Measurements from ENCODE around the gene SEC22A. TPM values are rescaled to one million over a fixed set of nuclear protein-coding genes. Genes with fewer than 3 reads are reported as not detected.

Gene SEC22A
- total and polyA plus RNA-seq, 10 of the 15 experiments (the other 5 are each of a cell fraction or from before 2014, with no cell fraction given), result 19.3 to 70.3 (median 36.7) TPM

- Histone ChIP-seq H3K79me2 (ENCODE audit: control insufficient read depth, insufficient read depth, low read length) (no peaks in the 10 kb centered on the region), H3K4me3 (no peak overlapping the region), H3K36me3 (ENCODE audit: control insufficient read depth in 2 of 2, insufficient read depth in 2 of 2, low read length in 1 of 2) (no peaks in the 10 kb centered on the region), H4K20me1 (ENCODE audit: control insufficient read depth, insufficient read depth) (no peaks in the 10 kb centered on the region), H3K27ac (ENCODE audit: control insufficient read depth, insufficient read depth) (no peak overlapping the region), H3K4me1 (ENCODE audit: control insufficient read depth, insufficient read depth, low read length) (no peaks in the 10 kb centered on the region), H2AFZ (ENCODE audit: control insufficient read depth, low read depth, low read length) (no peak overlapping the region), H3K4me2 (ENCODE audit: control insufficient read depth, insufficient read depth) (no peak overlapping the region), H3K9ac (ENCODE audit: control insufficient read depth, insufficient read depth, low read length) (no peak overlapping the region), H3K27me3 (replicated peaks in 1 of 2; ENCODE audit: control insufficient read depth in 2 of 2, insufficient read depth in 2 of 2, low read length in 1 of 2) (no peaks in the 10 kb centered on the region; a peak in 1 of 4 replicates), H3K9me3 (replicated peaks; ENCODE audit: control insufficient read depth, insufficient read depth, low read length) (no peaks in the 10 kb centered on the region)
- ChIA-PET CTCF (interaction anchor here (0.7 kb wide), 1 partner anchor 1753 kb away, joined by 4 read pairs; the partner anchor contains the start of gene POLQ), POLR2A (no interaction called here), SMC1A (ENCODE audit: uncharacterized antibody, unreplicated experiment) (no interaction called here), RAD21 (ENCODE audit: unreplicated experiment) (no interaction called here)
- FAIRE-seq (no peak), DNase-seq (ENCODE audit: low read depth, low spot score) (no peak), ATAC-seq (no peak)
- BruUV-seq (replicated peaks), result no TSS peak
- intact Hi-C loops (cut with micrococcal nuclease; ENCODE audit: unreplicated experiment) (no loop called here), in situ Hi-C loops (cut with MboI) (no loop called here)
- WGBS (ENCODE audit: insufficient coverage, insufficient replicate concordance, low lambda C conversion rate, missing lambda C conversion rate), result 57% methylated on average over 5 of the region's 5 CpGs
- TF ChIP-seq IKZF2 (IDR thresholded peaks at IDR 0.05), result no peak
- no peak for TF ChIP-seq ASH2L (IDR thresholded peaks at IDR 0.05; ENCODE audit: borderline replicate concordance, low read depth)
- TF ChIP-seq CBX3 (IDR thresholded peaks at IDR 0.05; ENCODE audit: borderline replicate concordance, low read depth), result no peak
- TF ChIP-seq RAD21 (IDR thresholded peaks at IDR 0.05; ENCODE audit: insufficient read depth, low read depth, low read length), result no peak
- TF ChIP-seq, protein P1, sequence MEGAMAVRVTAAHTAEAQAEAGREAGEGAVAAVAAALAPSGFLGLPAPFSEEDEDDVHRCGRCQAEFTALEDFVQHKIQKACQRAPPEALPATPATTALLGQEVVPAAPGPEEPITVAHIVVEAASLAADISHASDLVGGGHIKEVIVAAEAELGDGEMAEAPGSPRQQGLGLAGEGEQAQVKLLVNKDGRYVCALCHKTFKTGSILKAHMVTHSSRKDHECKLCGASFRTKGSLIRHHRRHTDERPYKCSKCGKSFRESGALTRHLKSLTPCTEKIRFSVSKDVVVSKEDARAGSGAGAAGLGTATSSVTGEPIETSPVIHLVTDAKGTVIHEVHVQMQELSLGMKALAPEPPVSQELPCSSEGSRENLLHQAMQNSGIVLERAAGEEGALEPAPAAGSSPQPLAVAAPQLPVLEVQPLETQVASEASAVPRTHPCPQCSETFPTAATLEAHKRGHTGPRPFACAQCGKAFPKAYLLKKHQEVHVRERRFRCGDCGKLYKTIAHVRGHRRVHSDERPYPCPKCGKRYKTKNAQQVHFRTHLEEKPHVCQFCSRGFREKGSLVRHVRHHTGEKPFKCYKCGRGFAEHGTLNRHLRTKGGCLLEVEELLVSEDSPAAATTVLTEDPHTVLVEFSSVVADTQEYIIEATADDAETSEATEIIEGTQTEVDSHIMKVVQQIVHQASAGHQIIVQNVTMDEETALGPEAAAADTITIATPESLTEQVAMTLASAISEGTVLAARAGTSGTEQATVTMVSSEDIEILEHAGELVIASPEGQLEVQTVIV (IDR thresholded peaks at IDR 0.05; ENCODE audit: borderline replicate concordance, partially characterized antibody), result no peak
- TF ChIP-seq NR2F1 (conservative IDR thresholded peaks at IDR 0.05), result no peak
- TF ChIP-seq ZNF622 (IDR thresholded peaks at IDR 0.05), result no peak
- no peak for TF ChIP-seq ZNF24 (IDR thresholded peaks at IDR 0.05)
Measured at GRCh38 chr3:123298903-123299302, 97.2 kb downstream of the SEC22A start.

Data from GM12878 (cell line).